ENCODE measurements around the gene VIL1.

VIL1 gene

DNA sequence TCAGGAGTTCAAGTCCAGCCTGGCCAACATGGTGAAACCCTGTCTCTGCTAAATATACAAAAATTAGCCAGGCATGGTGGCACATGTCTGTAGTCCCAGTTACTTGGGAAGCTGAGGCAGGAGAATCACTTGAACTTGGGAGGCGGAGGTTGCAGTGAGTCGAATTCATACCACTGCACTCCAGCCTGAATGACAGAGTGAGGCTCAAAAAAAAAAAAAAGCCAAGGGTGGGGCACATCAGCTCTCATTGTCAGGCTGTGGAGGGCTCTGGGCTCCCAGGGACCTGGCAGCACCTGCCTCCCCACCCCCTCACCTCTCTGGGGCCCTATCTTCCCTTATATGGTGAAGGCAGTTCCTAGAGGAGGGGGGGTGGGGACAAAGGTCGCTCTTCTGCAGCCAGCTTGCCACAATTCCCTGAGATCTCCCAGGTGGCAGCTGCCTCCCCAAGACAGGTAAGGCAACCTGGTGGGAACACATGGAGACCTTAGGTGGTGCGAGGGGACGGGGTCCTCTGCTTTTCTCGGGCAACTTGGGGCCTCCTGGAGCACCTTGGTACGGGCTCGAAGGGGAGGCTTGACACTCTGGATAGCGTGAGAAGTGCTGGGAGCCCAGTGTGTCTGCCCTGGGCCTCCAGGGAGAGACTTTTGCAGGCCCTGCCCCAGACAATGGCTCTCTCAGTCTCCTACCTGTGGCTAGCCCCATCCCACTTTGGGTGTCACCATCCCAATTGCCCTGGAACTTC is at the start of gene VIL1:
Gene VIL1 (plus strand): TSS at position 407 of the 742 bp plus-strand sequence. CDS start 4,656 bp downstream, outside the sequence.
- DNase-seq, result no peak

DNA sequence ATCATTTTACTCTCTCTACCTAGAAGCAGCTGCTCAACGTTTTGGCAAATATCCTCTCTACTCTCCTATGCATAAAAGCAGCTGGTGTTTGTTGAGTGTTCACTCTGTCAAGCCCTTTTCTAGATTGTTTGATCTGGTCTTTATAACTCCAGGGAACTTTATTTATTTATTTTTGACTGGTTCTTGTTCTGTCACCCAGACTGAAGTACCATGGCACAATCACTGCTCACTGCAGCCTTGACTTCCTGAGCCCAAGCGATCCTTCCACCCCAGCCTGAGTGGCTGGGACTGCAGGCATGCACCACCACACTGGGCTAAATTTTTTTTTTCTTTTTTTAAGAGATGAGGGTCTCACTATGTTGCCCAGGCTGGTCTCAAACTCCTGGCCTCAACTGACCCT is 49.6 kb upstream of the VIL1 start:
- no peak for DNase-seq

DNA sequence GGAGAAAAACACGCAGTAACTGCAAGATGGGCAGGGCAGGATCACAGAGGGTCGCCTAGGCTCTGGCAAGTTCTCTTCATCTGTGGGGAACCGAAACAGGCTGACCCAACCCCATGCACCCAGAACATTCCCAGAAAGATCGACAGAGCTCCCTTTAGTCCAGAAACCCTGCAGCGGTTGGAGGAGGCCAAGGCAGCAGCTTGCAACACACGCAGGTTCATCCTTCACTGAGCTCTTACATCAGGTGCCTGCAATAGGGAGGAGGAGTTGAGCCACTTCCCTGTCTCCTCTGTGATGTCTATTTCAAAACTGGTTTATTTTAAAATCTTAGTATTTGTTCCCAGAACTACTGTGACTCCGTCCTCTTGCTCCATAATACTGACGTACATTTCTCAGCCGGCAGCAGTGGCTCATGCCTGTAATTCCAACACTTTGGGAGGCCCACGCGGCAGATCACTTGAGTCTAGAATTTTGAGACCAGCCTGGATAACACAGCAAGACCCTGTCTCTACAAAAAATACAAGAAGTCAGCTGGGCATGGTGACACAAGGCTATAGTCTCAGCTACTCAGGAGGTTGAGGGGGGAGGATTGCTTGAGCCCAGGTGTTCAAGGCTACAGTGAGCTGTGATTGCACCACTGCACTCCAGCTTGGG is 48.4 kb upstream of the VIL1 start:
- no peak for DNase-seq

DNA sequence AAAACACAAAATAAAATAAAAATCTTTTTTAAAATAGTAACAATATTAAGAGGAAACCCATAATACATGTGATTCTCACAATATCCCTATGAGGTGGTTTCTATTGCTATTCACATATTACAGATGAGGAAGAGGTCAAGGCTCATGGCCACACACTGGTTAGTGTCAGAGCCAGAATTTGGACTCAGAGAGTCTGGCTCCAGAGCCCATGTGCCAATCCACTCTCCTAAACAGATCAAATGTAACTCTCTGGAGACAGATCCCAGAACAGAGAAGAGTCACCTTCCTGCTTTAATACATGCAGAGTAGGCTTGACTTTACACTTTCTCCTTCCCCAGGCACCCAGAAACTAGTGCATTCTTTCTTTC is 47.0 kb upstream of the VIL1 start:
- DNase-seq, result no peak

GRCh38 chr2:218374795-218375194 is 44.1 kb upstream of the VIL1 start:
- no peak for DNase-seq

- DNase-seq, result no peak
Measured at GRCh38 chr2:218375212-218375611, 43.7 kb upstream of the VIL1 start.

- DNase-seq, result no peak
Measured at GRCh38 chr2:218378053-218378452, 40.9 kb upstream of the VIL1 start.

GRCh38 chr2:218381916-218382366 is 37.0 kb upstream of the VIL1 start, which contains the start of gene SLC11A1:
SLC11A1 (plus strand) TSS chr2:218382273; CDS start chr2:218382369, 96 bp downstream.
- no peak for DNase-seq

DNA sequence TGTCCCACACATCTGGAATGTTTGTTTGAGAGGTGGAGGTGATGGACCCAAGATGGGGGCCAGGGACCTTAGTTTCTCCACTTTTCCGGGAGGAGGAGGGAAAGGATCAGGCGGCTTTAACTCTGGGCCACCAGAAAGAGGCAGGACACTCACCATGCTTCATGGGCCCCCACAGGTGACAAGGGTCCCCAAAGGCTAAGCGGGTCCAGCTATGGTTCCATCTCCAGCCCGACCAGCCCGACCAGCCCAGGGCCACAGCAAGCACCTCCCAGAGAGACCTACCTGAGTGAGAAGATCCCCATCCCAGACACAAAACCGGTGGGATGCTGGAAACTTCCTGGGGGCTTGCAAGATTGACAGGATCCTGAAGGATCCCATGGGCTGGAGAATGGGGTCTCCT is 36.1 kb upstream of the VIL1 start:
- DNase-seq, result no peak

DNA sequence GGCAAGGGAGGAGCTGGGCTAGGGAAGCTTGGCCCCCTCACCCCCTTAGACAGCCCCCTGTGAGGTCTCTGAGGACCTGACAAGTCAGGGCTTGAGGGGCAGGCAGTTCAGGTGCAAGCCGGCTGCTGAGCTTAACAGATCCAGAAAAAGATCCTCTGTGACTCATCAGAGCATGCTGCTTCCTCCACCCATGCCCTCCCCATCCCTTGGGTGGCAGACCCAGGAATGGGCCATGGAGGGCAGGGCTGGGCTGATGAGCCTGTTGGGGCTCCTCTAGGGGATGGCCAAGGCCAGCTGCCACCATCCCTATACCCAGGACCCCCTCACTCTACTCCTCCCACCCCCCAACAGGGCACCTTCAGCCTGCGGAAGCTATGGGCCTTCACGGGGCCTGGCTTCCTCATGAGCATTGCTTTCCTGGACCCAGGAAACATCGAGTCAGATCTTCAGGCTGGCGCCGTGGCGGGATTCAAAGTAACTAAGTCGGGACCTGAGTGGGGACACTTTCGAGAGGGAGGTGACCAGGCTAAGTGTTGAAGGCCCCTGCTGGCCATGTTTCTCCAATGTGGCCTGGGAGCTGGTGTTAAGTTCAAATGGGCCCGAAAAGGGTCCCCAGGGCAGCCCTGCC is 34.9 kb upstream of the VIL1 start:
- DNase-seq, result no peak

DNA sequence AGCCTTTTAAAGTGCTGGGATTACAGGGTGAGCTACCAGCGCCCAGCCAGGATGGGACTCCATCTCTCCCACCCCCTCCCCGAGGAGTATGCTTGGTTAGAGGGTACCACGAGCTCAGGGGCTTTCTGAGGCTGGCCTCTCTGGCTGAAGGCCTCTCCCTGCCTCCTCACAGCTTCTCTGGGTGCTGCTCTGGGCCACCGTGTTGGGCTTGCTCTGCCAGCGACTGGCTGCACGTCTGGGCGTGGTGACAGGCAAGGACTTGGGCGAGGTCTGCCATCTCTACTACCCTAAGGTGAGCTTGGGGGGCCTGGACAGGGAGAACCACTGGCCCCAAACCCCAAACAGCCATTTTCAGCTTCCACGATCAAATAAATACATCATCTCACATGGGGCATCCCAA is 33.9 kb upstream of the VIL1 start:
- no peak for DNase-seq

DNA sequence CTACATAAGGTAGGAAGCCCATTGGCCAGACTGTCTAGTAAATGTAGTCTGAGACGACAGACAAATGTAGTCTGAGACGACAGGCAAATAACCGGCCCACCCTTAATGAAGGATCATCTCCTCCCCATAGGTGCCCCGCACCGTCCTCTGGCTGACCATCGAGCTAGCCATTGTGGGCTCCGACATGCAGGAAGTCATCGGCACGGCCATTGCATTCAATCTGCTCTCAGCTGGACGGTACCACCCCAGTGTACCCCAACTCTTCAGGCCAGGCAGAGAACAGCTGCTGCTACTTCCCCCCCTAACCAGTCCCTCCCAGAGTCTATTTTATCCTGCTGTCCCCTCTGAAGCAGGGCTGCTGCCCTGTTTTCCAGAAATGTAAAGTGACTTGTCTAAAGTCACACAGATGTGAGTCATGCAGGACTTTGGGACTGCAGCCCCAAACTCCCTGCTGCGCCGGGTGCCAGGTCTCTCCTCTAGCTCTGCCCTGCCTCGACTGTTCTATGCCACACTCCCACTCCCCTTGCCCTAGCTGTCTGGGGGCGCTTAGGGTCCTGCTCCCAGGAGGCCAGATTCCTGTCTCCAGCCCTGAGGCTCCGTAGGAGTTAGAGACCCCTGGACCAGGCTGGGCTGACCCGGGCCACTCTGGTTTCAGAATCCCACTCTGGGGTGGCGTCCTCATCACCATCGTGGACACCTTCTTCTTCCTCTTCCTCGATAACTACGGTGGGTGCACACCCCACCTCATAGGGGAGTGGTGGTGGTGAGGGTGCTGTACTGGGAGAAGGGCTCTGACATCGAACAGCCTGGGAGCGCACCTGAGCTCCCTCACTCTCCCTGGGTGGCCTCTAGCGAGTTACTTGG is 32.2 kb upstream of the VIL1 start:
- DNase-seq, result no peak

DNA sequence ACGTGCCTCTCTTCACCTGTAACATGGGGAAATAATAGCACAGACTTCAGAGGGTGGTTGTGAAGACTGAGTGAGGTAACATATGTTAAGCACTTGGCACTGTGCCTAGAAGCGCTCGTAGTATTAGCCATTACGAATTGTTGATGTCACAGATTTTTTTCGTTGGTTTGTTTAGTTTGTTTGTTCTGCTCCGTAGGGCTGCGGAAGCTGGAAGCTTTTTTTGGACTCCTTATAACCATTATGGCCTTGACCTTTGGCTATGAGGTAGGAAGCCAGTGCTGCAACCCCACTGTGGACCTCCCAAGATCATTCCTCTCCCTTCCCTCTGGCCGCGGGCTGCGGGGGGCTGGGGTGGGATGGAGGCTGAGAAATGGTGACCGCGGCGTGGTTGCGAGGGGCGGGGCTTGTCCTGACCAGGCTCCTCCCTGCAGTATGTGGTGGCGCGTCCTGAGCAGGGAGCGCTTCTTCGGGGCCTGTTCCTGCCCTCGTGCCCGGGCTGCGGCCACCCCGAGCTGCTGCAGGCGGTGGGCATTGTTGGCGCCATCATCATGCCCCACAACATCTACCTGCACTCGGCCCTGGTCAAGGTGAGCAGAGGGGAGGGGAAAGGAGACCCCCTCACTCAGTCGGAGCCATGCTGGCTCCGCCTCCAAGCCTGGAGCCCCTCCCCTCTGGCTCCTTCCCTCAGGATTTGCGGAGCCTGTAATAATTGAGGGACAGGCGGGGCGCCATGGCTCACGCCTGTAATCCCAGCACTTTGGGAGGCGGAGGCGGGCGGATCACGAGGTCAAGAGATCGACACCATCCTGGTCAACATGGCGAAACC is 31.3 kb upstream of the VIL1 start:
- no peak for DNase-seq

GRCh38 chr2:218389333-218390150 is 29.4 kb upstream of the VIL1 start:
- DNase-seq, result no peak

- DNase-seq, result no peak
Measured at GRCh38 chr2:218391202-218391601, 27.7 kb upstream of the VIL1 start.

DNA sequence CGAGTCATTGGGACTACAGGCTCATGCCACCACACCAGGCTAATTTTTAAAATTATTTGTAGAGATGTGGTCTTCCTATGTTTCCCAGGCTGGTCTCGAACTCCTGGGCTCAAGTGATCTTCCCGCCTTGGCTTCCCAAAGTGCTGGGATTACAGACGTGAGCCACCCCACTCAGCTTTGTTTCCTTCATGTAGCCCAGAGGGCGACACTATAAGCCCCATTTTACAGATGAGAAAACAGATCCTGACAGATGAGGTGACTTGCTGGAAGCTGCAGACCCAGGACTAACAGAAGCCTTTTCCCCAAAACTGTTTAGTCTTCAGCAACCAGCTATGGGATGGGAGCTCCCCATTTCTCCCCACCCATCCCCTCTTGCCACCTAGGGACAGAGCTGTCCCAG is 26.5 kb upstream of the VIL1 start:
- no peak for DNase-seq

GRCh38 chr2:218392891-218393462 is 25.9 kb upstream of the VIL1 start:
- DNase-seq, result no peak

- no peak for DNase-seq
Measured at GRCh38 chr2:218393750-218394290, 25.1 kb upstream of the VIL1 start.

- DNase-seq, result peak in 1 of 2 experiments; percentile 23
Measured at GRCh38 chr2:218394298-218395089, 24.4 kb upstream of the VIL1 start.

DNA sequence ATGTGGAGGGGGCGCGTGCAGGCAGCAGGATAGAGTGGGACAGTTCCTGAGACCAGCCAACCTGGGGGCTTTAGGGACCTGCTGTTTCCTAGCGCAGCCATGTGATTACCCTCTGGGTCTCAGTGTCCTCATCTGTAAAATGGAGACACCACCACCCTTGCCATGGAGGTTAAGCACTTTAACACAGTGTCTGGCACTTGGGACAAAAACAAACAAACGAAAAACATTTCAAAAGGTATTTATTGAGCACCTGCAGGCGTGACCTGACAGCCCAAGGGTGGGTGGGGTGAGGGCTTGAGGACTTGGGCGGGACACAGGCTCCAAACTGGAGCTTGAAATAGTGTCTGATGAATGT is 23.9 kb upstream of the VIL1 start:
- DNase-seq, result no peak

Measured in activated T-cell treated with anti-CD3 and anti-CD28 coated beads, Interleukin-2, amount 50 U/mL, for 48 hours (primary cell).